ENCODE data around the gene CADPS. TPM values are rescaled to one million over a fixed set of nuclear protein-coding genes. Genes with fewer than 3 reads are reported as not detected.

CADPS gene
- total and polyA plus RNA-seq, 11 donors, result 3.6 to 37.8 (median 12.9) TPM

DNA sequence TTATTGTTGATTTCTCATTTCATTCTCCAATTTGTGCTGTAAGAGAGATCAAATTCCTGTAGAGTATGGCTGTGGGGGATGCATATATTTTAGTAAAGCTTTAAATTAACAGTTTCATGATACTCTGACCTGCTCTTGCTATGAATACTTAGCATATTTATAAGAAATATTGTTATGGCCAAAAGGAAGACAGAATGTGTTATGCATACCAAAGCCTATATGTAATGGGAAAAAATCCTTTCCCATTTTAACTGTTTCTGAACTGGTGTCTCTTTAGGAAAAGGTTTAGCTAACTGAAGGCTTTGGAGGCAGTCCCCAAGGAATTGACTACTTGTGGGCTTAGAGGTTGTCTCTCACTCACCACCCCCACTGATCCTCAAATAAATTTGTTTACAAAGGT lies 59.2 kb downstream of the CADPS start:
- Histone ChIP-seq H3K4me1 (no peaks in the 10 kb centered on the region), H3K4me3 (no peak overlapping the region), H3K27ac (no peak overlapping the region), H3K27me3 (no peaks in the 10 kb centered on the region), H3K36me3 (no peaks in the 10 kb centered on the region), H3K9me3 (no peaks in the 10 kb centered on the region)
- DNase-seq (no peak), ATAC-seq (no peak)
- TF ChIP-seq, protein P1, sequence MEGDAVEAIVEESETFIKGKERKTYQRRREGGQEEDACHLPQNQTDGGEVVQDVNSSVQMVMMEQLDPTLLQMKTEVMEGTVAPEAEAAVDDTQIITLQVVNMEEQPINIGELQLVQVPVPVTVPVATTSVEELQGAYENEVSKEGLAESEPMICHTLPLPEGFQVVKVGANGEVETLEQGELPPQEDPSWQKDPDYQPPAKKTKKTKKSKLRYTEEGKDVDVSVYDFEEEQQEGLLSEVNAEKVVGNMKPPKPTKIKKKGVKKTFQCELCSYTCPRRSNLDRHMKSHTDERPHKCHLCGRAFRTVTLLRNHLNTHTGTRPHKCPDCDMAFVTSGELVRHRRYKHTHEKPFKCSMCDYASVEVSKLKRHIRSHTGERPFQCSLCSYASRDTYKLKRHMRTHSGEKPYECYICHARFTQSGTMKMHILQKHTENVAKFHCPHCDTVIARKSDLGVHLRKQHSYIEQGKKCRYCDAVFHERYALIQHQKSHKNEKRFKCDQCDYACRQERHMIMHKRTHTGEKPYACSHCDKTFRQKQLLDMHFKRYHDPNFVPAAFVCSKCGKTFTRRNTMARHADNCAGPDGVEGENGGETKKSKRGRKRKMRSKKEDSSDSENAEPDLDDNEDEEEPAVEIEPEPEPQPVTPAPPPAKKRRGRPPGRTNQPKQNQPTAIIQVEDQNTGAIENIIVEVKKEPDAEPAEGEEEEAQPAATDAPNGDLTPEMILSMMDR (IDR thresholded peaks at IDR 0.05), result no peak
- no peak for TF ChIP-seq POLR2A (IDR thresholded peaks at IDR 0.05)
- intact Hi-C loops (cut with DNase I), result no loop called here

DNA sequence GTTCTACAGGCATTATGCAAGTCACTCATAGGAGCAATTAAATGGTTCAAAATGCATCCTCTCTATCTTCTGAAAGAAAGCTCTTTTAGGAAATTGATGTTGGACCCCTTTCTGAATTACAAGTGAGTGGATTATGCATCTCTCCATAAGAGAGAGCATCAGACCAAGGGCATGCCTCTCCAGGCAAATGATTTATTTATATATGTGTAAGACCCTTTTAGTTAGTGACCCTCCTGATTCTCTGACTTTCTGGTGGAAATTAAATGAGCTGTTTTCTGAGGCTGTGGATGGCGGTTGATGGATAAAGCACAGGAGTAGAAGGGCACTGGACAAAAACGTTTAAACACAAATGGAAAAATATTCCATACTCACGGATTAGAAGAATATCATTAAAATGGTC lies 62.6 kb downstream of the CADPS start:
- Histone ChIP-seq H3K36me3 (no peaks in the 10 kb centered on the region), H3K4me1 (no peaks in the 10 kb centered on the region), H3K27me3 (no peaks in the 10 kb centered on the region), H3K27ac (no peak overlapping the region), H3K9me3 (no peaks in the 10 kb centered on the region), H3K4me3 (no peak overlapping the region)
- intact Hi-C loops (cut with DNase I), result no loop called here
- no peak for DNase-seq
- 73 to 87% (median 78%) methylated on average over 3 of the region's 3 CpGs for WGBS, 4 donors
- no peak for ATAC-seq
- TF ChIP-seq, protein P1 (IDR thresholded peaks at IDR 0.05), result no peak
- TF ChIP-seq POLR2A (IDR thresholded peaks at IDR 0.05), result no peak

DNA sequence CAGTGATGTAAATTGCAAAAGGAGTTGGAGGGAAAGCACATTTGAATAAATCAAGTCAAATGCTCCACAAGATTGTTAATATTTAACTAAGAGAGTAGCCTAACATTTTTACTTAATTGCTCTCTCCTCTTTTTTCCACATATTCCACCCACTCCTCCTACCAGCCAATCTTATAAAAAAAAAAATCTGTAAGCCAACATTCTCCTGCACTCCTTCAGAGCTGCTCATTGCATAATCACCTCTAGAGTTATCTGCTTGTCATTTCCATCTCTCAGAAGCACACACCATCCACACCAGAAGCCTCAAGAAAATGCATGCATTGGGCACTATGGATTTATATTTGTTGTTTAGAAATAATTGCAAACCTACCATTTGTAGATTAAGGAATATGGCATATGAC lies 64.1 kb downstream of the CADPS start:
- H3K27ac ChIP-seq, result no peak overlapping the region
- ATAC-seq, result no peak
- TF ChIP-seq, protein P1 (IDR thresholded peaks at IDR 0.05), result no peak
- no peak for TF ChIP-seq POLR2A (IDR thresholded peaks at IDR 0.05)
- intact Hi-C loops (cut with DNase I), result no loop called here
- no peak overlapping the region for H3K4me3 ChIP-seq
- H3K4me1 ChIP-seq, result no peaks in the 10 kb centered on the region
- H3K36me3 ChIP-seq, result no peaks in the 10 kb centered on the region
- DNase-seq, result no peak
- H3K27me3 ChIP-seq, result no peaks in the 10 kb centered on the region
- H3K9me3 ChIP-seq, result no peaks in the 10 kb centered on the region

- ATAC-seq, result no peak
- no peaks in the 10 kb centered on the region for H3K27me3 ChIP-seq
- no peaks in the 10 kb centered on the region for H3K4me1 ChIP-seq
- H3K27ac ChIP-seq, result no peak overlapping the region
- TF ChIP-seq, protein P1 (IDR thresholded peaks at IDR 0.05), result no peak
- no peak for TF ChIP-seq POLR2A (IDR thresholded peaks at IDR 0.05)
- no peaks in the 10 kb centered on the region for H3K9me3 ChIP-seq
- no peak for DNase-seq
- H3K4me3 ChIP-seq, result no peak overlapping the region
- 41 to 71% (median 60%) methylated on average over 1 of the region's 1 CpG for WGBS, 4 donors
- H3K36me3 ChIP-seq, result no peaks in the 10 kb centered on the region
- intact Hi-C loops (cut with DNase I), result no loop called here
Measured at GRCh38 chr3:62809369-62809768, 65.8 kb downstream of the CADPS start.
